SK-N-SH treated with all-trans-retinoic acid at 6 μM for 48 hours (cell line): Measurements from ENCODE around the gene GMCL2.

Experiments used
- ATAC-seq: fragments of 200-7000 bp; cut with Tn5 transposase; 3 replicates; pipeline ENCODE4 v1.9.1; 2020; ENCODE audit warnings: mild to moderate bottlenecking, moderate library complexity
- ARNTL ChIP-seq: fragments of 450-650 bp; formaldehyde crosslinking; IDR thresholded peaks from 2 replicates; pipeline ENCODE4 v1.5.0; 2020; ENCODE audit warnings: low read depth, mild to moderate bottlenecking, moderate library complexity, borderline replicate concordance
- BACH2 ChIP-seq: fragments of 250-450 bp; sonication (Bioruptor Pico); IDR thresholded peaks from 2 replicates; pipeline ENCODE4 v1.9.0; 2021; ENCODE audit warnings: mild to moderate bottlenecking, borderline replicate concordance
- CSDC2 ChIP-seq: fragments of 250-450 bp; sonication (Bioruptor Pico); IDR thresholded peaks from 2 replicates; pipeline ENCODE4 v1.5.0; 2020; ENCODE audit warnings: mild to moderate bottlenecking, moderate library complexity
- ESRRG ChIP-seq: fragments of 250-450 bp; sonication (Bioruptor Pico); IDR thresholded peaks from 2 replicates; pipeline ENCODE4 v1.6.1; 2021; ENCODE audit warnings: mild to moderate bottlenecking
- GLIS3 ChIP-seq: fragments of 250-450 bp; sonication (Bioruptor Pico); IDR thresholded peaks from 2 replicates; pipeline ENCODE4 v1.5.0; 2020; ENCODE audit warnings: mild to moderate bottlenecking, moderate library complexity
- OSR1 ChIP-seq: fragments of 250-450 bp; sonication (Bioruptor Pico); IDR thresholded peaks from 2 replicates; pipeline ENCODE4 v1.8.0; 2022; ENCODE audit warnings: moderate library complexity, mild to moderate bottlenecking, inconsistent platforms
- PPARA ChIP-seq: fragments of 250-450 bp; sonication (Bioruptor Pico); IDR thresholded peaks from 2 replicates; pipeline ENCODE4 v1.5.0; 2020; ENCODE audit warnings: mild to moderate bottlenecking, borderline replicate concordance
- RARB ChIP-seq: fragments of 250-450 bp; sonication (Bioruptor Pico); IDR thresholded peaks from 2 replicates; pipeline ENCODE4 v1.8.0; 2021; ENCODE audit warnings: mild to moderate bottlenecking, moderate library complexity
- SNAI2 ChIP-seq: fragments of 250-450 bp; sonication (Bioruptor Pico); IDR thresholded peaks from 2 replicates; pipeline ENCODE4 v1.5.0; 2020; ENCODE audit warnings: mild to moderate bottlenecking, moderate library complexity
- TCF4 ChIP-seq: fragments of 250-450 bp; sonication (Bioruptor Pico); IDR thresholded peaks from 2 replicates; pipeline ENCODE4 v1.8.0; 2021; ENCODE audit warnings: mild to moderate bottlenecking, moderate library complexity, borderline replicate concordance
- TOX ChIP-seq: fragments of 250-450 bp; sonication (Bioruptor Pico); IDR thresholded peaks from 2 replicates; pipeline ENCODE4 v1.8.0; 2021; ENCODE audit warnings: mild to moderate bottlenecking, moderate library complexity, borderline replicate concordance
- ZFP3 ChIP-seq: fragments of 250-450 bp; sonication (Bioruptor Pico); IDR thresholded peaks from 2 replicates; pipeline ENCODE4 v1.5.0; 2020; ENCODE audit warnings: mild to moderate bottlenecking, moderate library complexity
- ZFP30 ChIP-seq: fragments of 450-650 bp; formaldehyde crosslinking; IDR thresholded peaks from 2 replicates; pipeline ENCODE4 v1.5.0; 2022; ENCODE audit warnings: mild to moderate bottlenecking, moderate library complexity
- ZNF565 ChIP-seq: fragments of 450-650 bp; formaldehyde crosslinking; conservative IDR thresholded peaks from 2 replicates; pipeline ENCODE4 v1.5.0; 2020; ENCODE audit warnings: low read depth, mild to moderate bottlenecking, moderate library complexity
- ZNF70 ChIP-seq: fragments of 450-650 bp; formaldehyde crosslinking; IDR thresholded peaks from 2 replicates; pipeline ENCODE4 v1.5.0; 2020; ENCODE audit warnings: mild to moderate bottlenecking, moderate library complexity
- TF ChIP-seq, protein P1 (sequence below): fragments of 250-450 bp; sonication (Bioruptor Pico); IDR thresholded peaks from 2 replicates; pipeline ENCODE4 v1.5.1; 2021; ENCODE audit warnings: mild to moderate bottlenecking, moderate library complexity
- TF ChIP-seq, protein P2 (sequence below): fragments of 250-450 bp; sonication (Bioruptor Pico); IDR thresholded peaks from 2 replicates; pipeline ENCODE4 v1.5.0; 2020; ENCODE audit warnings: mild to moderate bottlenecking, moderate library complexity
- TF ChIP-seq, protein P3 (sequence below): fragments of 250-450 bp; sonication (Bioruptor Pico); IDR thresholded peaks from 2 replicates; pipeline ENCODE4 v1.8.0; 2021; ENCODE audit warnings: low read depth, mild to moderate bottlenecking, moderate library complexity, borderline replicate concordance
- TF ChIP-seq, protein P4 (sequence below): fragments of 250-450 bp; sonication (Bioruptor Pico); IDR thresholded peaks from 2 replicates; pipeline ENCODE4 v1.8.0; 2020; ENCODE audit warnings: mild to moderate bottlenecking, moderate library complexity, borderline replicate concordance

GMCL2 gene

DNA sequence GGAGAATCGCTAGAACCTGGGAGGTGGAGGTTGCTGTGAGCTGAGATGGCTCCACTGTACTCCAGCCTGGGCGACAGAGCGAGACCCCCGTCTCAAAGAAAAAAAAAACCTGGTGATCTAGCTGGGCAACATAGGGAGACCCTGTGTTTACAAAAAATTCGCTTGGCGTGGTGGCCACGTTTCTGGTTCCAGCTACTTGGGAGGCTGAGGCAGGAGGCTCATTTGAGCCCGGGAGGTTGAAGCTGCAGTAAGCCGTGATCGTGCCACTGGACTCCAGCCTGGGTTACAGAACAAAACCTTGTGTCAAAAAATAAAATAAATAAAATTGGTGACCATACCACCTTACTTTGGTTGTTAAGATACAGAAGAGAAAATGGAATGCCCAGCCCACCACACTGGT, 15.4 kb upstream of the GMCL2 start:
- no peak for ATAC-seq
- TF ChIP-seq SNAI2 (CRISPR knock-in tag) (no peak), TCF4 (CRISPR knock-in tag) (no peak), OSR1 (no peak), ZFP30 (CRISPR knock-in tag) (no peak), BACH2 (no peak), ESRRG (CRISPR knock-in tag) (no peak), ZFP3 (CRISPR knock-in tag) (no peak), RARB (CRISPR knock-in tag) (no peak), TOX (CRISPR knock-in tag) (no peak), ZNF70 (CRISPR knock-in tag) (no peak), ZNF565 (CRISPR knock-in tag) (no peak), PPARA (CRISPR knock-in tag) (no peak), CSDC2 (no peak), GLIS3 (CRISPR knock-in tag) (no peak), ARNTL (CRISPR knock-in tag) (no peak)
- TF ChIP-seq, protein P1, sequence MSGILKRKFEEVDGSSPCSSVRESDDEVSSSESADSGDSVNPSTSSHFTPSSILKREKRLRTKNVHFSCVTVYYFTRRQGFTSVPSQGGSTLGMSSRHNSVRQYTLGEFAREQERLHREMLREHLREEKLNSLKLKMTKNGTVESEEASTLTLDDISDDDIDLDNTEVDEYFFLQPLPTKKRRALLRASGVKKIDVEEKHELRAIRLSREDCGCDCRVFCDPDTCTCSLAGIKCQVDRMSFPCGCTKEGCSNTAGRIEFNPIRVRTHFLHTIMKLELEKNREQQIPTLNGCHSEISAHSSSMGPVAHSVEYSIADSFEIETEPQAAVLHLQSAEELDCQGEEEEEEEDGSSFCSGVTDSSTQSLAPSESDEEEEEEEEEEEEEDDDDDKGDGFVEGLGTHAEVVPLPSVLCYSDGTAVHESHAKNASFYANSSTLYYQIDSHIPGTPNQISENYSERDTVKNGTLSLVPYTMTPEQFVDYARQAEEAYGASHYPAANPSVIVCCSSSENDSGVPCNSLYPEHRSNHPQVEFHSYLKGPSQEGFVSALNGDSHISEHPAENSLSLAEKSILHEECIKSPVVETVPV (CRISPR knock-in tag), result no peak
- TF ChIP-seq, protein P2, sequence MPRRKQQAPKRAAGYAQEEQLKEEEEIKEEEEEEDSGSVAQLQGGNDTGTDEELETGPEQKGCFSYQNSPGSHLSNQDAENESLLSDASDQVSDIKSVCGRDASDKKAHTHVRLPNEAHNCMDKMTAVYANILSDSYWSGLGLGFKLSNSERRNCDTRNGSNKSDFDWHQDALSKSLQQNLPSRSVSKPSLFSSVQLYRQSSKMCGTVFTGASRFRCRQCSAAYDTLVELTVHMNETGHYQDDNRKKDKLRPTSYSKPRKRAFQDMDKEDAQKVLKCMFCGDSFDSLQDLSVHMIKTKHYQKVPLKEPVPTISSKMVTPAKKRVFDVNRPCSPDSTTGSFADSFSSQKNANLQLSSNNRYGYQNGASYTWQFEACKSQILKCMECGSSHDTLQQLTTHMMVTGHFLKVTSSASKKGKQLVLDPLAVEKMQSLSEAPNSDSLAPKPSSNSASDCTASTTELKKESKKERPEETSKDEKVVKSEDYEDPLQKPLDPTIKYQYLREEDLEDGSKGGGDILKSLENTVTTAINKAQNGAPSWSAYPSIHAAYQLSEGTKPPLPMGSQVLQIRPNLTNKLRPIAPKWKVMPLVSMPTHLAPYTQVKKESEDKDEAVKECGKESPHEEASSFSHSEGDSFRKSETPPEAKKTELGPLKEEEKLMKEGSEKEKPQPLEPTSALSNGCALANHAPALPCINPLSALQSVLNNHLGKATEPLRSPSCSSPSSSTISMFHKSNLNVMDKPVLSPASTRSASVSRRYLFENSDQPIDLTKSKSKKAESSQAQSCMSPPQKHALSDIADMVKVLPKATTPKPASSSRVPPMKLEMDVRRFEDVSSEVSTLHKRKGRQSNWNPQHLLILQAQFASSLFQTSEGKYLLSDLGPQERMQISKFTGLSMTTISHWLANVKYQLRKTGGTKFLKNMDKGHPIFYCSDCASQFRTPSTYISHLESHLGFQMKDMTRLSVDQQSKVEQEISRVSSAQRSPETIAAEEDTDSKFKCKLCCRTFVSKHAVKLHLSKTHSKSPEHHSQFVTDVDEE (CRISPR knock-in tag), result no peak
- TF ChIP-seq, protein P3, sequence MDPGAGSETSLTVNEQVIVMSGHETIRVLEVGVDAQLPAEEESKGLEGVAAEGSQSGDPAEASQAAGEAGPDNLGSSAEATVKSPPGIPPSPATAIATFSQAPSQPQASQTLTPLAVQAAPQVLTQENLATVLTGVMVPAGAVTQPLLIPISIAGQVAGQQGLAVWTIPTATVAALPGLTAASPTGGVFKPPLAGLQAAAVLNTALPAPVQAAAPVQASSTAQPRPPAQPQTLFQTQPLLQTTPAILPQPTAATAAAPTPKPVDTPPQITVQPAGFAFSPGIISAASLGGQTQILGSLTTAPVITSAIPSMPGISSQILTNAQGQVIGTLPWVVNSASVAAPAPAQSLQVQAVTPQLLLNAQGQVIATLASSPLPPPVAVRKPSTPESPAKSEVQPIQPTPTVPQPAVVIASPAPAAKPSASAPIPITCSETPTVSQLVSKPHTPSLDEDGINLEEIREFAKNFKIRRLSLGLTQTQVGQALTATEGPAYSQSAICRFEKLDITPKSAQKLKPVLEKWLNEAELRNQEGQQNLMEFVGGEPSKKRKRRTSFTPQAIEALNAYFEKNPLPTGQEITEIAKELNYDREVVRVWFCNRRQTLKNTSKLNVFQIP, result no peak
- TF ChIP-seq, protein P4, sequence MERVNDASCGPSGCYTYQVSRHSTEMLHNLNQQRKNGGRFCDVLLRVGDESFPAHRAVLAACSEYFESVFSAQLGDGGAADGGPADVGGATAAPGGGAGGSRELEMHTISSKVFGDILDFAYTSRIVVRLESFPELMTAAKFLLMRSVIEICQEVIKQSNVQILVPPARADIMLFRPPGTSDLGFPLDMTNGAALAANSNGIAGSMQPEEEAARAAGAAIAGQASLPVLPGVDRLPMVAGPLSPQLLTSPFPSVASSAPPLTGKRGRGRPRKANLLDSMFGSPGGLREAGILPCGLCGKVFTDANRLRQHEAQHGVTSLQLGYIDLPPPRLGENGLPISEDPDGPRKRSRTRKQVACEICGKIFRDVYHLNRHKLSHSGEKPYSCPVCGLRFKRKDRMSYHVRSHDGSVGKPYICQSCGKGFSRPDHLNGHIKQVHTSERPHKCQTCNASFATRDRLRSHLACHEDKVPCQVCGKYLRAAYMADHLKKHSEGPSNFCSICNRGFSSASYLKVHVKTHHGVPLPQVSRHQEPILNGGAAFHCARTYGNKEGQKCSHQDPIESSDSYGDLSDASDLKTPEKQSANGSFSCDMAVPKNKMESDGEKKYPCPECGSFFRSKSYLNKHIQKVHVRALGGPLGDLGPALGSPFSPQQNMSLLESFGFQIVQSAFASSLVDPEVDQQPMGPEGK, result no peak
- TF ChIP-seq, all 23 proteins: peak for 0

DNA sequence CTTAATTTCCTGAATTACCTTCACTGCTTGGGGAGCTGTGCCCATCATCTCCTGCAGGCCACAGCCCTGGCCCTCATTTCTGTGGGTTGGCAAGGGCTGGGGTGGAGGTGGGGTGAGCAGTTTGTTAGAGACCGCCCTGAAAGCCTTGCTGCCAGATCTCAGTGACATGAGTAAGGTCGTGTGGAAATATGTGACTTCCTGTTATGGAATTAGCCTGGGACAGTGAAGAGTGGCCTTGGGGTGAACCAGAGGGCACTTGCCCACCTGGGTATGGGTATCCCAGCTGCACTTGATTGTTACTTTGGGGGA, 14.7 kb upstream of the GMCL2 start:
- ATAC-seq, result no peak
- no peak for TF ChIP-seq ESRRG (CRISPR knock-in tag)
- TF ChIP-seq, protein P4, result no peak
- TF ChIP-seq ZNF565 (CRISPR knock-in tag), result no peak
- TF ChIP-seq, protein P1 (CRISPR knock-in tag), result no peak
- TF ChIP-seq BACH2, result no peak

DNA sequence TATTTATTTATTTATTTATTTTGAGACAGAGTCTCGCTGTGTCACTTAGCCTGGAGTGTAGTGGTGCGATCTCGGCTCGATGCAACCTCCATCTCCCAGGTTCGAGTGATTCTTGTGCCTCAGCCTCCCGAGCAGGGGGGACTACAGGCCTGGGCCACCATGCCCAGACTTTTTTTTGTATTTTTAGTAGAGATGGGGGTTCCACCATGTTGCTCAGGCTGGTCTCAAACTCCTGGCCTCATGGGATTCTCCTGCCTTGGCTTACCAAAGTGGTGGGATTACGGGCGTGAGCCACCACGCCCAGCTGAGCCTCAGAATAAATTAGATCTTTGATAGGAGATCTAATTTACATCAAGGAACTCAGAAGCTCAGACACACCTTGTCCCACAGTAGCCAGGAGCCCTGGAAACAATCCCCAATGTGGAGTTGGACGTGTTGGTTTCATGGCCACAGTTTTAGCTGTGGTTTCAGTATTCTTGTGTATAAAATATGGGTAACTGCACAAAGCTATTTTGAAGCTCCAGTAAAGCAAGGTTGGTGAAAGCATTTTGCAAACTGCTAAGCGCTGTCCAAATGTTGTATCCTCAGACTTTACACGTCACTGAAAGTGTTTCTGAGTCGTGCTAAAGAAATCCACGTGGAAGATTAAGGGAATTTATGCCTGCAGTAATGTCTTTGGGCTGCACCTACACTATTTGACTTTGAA, 14.2 kb upstream of the GMCL2 start:
- no peak for TF ChIP-seq RARB (CRISPR knock-in tag)
- TF ChIP-seq, all 23 proteins: peak for 0
- ATAC-seq, result no peak
